Activated CD4-positive, alpha-beta memory T cell treated with anti-CD3 and anti-CD28 coated beads, Interleukin-2, amount 10 ng/mL, durations not matched to agents 7 days and 5 days (primary cell): Measurements from ENCODE around the gene GRIK2. TPM values are rescaled to one million over a fixed set of nuclear protein-coding genes. Genes with fewer than 3 reads are reported as not detected.

Source experiments
- CTCF ChIA-PET: fragments of 350-600 bp; sonication (Branson Sonifier 250); formaldehyde crosslinking; loops from one replicate; lab custom pipeline; 2021; ENCODE audit warnings: antibody characterized with exemption, inconsistent platforms; lab: Charles Lee
- POLR2A ChIA-PET: fragments of 350-600 bp; sonication (Branson Sonifier 250); formaldehyde crosslinking; loops from one replicate; lab custom pipeline; 2021; ENCODE audit warnings: antibody characterized with exemption; lab: Charles Lee
- DNase-seq: peaks from one replicate; pipeline ENCODE4 v3.0.0-alpha.2; 2020
- H3K27ac Mint-ChIP-seq: one replicate; pipeline ENCODE4 v1.8.0; 2021; ENCODE audit warnings: mild to moderate bottlenecking, mixed read lengths
- H3K27me3 Mint-ChIP-seq: one replicate; pipeline ENCODE4 v1.8.0; 2021; ENCODE audit warnings: mixed read lengths
- H3K36me3 Mint-ChIP-seq: one replicate; pipeline ENCODE4 v1.8.0; 2021; ENCODE audit warnings: low read depth, mixed read lengths
- H3K4me1 Mint-ChIP-seq: one replicate; pipeline ENCODE4 v1.8.0; 2021; ENCODE audit warnings: mixed read lengths
- H3K4me3 Mint-ChIP-seq: one replicate; pipeline ENCODE4 v1.8.0; 2021; ENCODE audit warnings: mild to moderate bottlenecking, mixed read lengths
- H3K9me3 Mint-ChIP-seq: one replicate; pipeline ENCODE4 v1.8.0; 2021; ENCODE audit warnings: mixed read lengths
- total RNA-seq, 2 experiments: library from RNA; stranded (reverse); gene quantifications; one replicate each; pipeline ENCODE4 v1.2.3, GENCODE V29; 2021

Gene GRIK2
- total RNA-seq, 2 experiments from 2014 or later = not detected

DNA sequence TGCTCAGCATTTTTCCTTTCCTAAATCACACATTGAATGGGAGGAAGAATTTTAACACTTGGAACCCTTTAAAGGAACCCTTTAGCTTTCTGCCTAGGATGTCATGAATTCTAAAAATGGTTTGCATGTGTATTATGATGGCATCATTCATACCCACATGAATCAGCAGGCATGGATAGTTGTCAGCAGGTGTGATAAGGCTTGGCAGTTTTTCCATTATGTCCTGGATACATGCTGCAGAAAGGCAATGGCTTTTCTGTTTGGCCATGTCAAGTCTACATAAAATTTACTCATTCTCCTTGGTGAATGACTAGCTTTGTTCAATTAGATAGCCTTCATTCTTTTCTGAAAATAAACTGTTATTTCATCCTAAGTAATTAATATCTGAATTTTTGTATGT lies 353.7 kb downstream of the GRIK2 start:
- Mint-ChIP-seq H3K36me3 (no peaks in the 10 kb centered on the region), H3K27me3 (no peaks in the 10 kb centered on the region), H3K4me3 (no peak overlapping the region), H3K9me3 (no peaks in the 10 kb centered on the region), H3K4me1 (no peaks in the 10 kb centered on the region), H3K27ac (no peak overlapping the region)
- POLR2A ChIA-PET = no interaction called here
- no peak for DNase-seq
- CTCF ChIA-PET = no interaction called here

DNA sequence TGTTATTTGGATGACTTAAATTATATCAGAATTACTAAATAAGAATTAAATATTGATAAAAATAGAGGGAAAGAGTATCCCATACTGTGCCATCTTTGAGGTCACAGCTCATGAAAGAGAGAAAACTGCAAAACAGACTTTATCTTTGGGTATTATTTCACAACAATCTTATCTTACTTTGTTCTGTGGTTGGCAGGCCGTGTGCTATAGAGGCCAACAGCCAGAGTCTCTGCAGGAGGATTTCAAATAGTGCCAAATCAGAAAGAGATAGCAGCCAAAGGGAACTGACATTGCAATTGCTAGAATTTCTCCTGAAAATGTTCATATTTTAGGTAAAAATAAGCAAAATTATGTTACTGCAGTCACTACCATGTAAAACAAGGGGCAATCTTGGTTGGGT lies 354.2 kb downstream of the GRIK2 start:
- ChIA-PET CTCF (no interaction called here), POLR2A (no interaction called here)

DNA sequence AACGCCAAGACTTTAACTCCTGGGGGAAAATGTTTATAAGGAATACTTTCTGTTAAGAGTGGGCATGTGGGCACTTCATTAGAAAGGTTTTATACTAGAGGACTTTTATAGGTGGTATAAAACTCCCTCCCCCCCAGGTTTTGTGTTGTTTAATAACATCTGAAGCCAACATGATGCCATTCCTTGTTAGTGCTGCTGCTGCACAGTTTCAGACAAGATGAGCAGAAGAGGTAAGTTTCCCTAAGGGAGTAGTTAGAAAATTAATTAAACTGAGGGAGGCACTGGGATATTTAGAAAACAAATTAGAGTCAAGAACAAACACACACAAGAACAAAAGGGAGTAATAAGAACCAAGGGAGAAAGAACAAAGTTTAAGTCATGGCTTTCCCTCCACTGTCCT lies 362.4 kb downstream of the GRIK2 start:
- no peak for DNase-seq
- H3K4me1 Mint-ChIP-seq = no peaks in the 10 kb centered on the region
- no peak overlapping the region for H3K4me3 Mint-ChIP-seq
- H3K9me3 Mint-ChIP-seq = peaks cover 2% of the 10 kb centered on the region
- CTCF ChIA-PET = no interaction called here
- no peaks in the 10 kb centered on the region for H3K36me3 Mint-ChIP-seq
- no peak overlapping the region for H3K27ac Mint-ChIP-seq
- H3K27me3 Mint-ChIP-seq = no peaks in the 10 kb centered on the region
- POLR2A ChIA-PET = no interaction called here

More for the DNA sequence above, 354.2 kb downstream of the GRIK2 start:
- Mint-ChIP-seq H3K9me3 (no peaks in the 10 kb centered on the region), H3K27me3 (no peaks in the 10 kb centered on the region), H3K4me1 (no peaks in the 10 kb centered on the region), H3K4me3 (no peak overlapping the region), H3K36me3 (no peaks in the 10 kb centered on the region), H3K27ac (no peak overlapping the region)
- no peak for DNase-seq

DNA sequence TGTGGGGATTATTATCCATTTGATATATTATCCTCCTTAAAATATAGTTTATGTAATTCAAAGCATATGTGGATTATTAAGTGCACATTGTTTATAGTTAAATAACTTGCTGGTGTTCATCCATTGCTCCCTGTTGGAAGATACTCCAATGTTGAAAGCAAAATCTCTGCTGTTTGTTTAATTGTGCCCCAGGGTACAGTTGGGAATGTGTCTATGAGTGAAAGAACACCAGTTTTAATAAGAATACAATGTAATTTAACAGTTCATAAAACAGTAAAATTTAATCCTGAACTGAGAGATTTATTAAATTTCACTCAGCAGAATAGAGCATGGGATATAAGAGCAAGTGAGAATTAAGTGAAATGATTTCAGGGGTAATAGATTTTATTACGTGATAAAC lies 364.9 kb downstream of the GRIK2 start:
- Mint-ChIP-seq H3K4me3 (no peak overlapping the region), H3K27me3 (no peaks in the 10 kb centered on the region), H3K36me3 (no peaks in the 10 kb centered on the region), H3K9me3 (peaks cover 2% of the 10 kb centered on the region), H3K27ac (no peak overlapping the region), H3K4me1 (no peaks in the 10 kb centered on the region)
- ChIA-PET POLR2A (no interaction called here), CTCF (no interaction called here)
- no peak for DNase-seq

DNA sequence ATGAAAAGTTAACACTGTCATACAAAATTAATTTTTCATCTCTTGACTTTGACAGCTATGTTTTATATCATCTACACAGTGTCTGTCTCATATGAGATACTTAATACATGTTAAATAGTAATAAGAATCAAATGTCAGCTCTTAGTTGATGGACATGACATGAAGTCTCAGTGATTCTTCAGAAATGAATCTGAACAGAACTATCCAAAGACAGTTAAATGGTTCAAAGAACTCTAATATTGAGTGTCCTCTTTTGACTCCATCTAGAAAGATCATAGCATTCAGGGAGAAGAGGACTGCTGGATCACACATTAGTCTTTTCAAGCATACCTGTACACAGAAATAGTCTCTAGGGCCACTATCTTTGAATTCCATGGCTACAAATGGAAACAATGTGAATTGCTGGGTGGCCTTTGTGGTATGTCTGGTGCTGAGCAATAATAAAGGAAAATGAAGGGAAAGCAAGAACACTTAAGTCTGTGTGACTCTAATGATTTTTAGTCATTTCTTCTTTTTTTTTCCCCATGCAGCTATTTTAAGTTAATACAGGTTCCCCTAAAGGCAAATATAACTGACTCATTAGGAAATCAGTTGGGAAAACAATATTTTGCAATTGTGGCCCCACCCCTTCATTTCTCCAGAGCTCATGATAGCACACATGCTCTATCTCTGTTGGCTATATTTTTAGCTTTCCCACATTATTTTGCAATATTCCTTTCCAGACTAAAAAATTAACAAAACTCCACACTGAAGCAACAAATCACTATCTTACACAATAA lies 367.5 kb downstream of the GRIK2 start:
- DNase-seq = no peak
- no peaks in the 10 kb centered on the region for H3K9me3 Mint-ChIP-seq
- no peak overlapping the region for H3K4me3 Mint-ChIP-seq
- H3K27ac Mint-ChIP-seq = no peak overlapping the region
- no peaks in the 10 kb centered on the region for H3K27me3 Mint-ChIP-seq
- no peaks in the 10 kb centered on the region for H3K4me1 Mint-ChIP-seq
- POLR2A ChIA-PET = no interaction called here
- H3K36me3 Mint-ChIP-seq = no peaks in the 10 kb centered on the region
- CTCF ChIA-PET = no interaction called here

DNA sequence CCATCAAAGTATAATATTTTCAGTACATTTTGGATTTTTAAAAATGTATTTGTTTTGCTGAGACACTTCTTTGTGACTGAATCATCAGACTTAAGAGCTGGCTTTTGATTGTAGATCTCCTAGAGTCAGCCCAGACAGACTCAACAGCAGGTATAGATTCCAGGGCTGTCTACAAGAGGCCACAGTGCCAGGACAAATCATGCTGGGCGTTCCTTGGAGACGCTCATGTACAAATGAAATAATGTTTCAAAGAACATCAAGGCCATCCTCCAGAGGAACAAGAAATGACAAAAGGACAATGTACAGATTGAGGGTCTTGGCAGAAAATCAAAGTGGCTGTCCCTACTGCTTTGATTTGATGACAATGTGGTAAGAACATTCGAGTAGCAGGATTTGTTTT lies 369.3 kb downstream of the GRIK2 start:
- POLR2A ChIA-PET = no interaction called here

DNA sequence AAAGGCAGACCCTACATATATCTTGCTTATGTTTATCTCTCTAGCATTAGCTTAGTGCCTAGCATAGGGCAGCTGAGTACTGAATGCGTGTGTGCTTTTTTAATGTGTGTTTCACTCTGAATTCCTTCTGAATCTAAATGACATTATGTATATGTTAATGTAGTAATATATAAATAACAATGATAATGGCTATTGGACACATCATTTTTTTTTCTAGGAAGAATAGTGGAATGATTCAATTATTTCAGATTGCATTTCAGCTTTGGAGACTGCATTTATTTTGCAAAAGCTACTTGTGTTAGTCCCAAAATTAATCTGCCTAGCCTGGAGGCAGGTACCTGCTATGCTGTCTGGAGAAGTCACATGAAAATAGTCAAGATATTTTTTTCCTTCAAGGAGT lies 371.8 kb downstream of the GRIK2 start:
- no peak overlapping the region for H3K4me3 Mint-ChIP-seq
- H3K27me3 Mint-ChIP-seq = no peaks in the 10 kb centered on the region
- no peaks in the 10 kb centered on the region for H3K36me3 Mint-ChIP-seq
- H3K9me3 Mint-ChIP-seq = no peaks in the 10 kb centered on the region
- H3K27ac Mint-ChIP-seq = no peak overlapping the region
- POLR2A ChIA-PET = no interaction called here
- CTCF ChIA-PET = no interaction called here
- no peak for DNase-seq
- H3K4me1 Mint-ChIP-seq = no peaks in the 10 kb centered on the region

More for the DNA sequence above, 369.3 kb downstream of the GRIK2 start:
- Mint-ChIP-seq H3K4me3 (no peak overlapping the region), H3K27me3 (no peaks in the 10 kb centered on the region), H3K27ac (no peak overlapping the region), H3K4me1 (no peaks in the 10 kb centered on the region), H3K36me3 (no peaks in the 10 kb centered on the region), H3K9me3 (no peaks in the 10 kb centered on the region)
- CTCF ChIA-PET = no interaction called here
- DNase-seq = no peak

DNA sequence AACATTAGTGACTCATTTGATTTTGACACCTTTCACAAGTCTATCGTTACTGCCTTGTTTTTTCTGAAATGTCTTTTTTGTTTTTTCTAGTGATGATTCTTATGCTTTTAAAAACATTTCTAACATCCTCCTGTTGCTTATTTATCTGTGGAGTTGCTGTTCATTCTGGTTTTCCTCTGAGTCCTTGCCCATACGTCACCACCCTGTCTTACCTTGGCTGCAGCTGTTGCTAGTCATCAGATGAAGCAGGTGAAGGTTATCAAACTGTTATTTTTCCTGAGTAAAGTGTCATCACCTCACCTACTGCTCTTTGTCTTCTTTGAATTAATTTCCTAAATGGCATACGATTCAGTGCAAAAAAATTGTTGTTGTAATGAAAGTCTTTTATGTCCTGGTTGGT lies 376.6 kb downstream of the GRIK2 start:
- Mint-ChIP-seq H3K27ac (no peak overlapping the region), H3K36me3 (no peaks in the 10 kb centered on the region), H3K9me3 (peaks cover 2% of the 10 kb centered on the region), H3K4me3 (no peak overlapping the region), H3K27me3 (no peaks in the 10 kb centered on the region), H3K4me1 (no peaks in the 10 kb centered on the region)
- no peak for DNase-seq
- ChIA-PET CTCF (no interaction called here), POLR2A (no interaction called here)

DNA sequence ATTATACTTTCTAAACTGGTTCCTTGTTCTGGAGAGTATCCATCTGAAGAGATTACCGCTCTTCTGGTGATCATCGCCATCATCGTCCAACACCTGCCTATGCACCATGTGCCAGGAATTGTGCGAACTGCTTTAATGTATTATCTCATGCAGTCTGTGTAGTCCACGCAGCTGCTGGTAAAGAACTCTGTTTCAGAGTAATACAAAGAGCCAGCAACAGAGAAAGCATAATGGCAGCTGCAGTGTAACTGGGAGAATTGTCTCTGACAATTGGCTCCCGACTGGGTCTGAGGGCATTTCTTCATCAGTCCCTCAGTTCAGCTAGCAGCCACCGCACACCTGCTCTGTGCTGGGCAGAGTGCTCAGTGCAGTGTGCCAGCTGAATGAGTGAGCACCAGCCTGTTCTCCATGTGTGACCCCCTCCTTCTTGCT lies 383.4 kb downstream of the GRIK2 start:
- DNase-seq = no peak
- ChIA-PET CTCF (no interaction called here), POLR2A (no interaction called here)
- no peaks in the 10 kb centered on the region for H3K36me3 Mint-ChIP-seq
- H3K4me1 Mint-ChIP-seq = no peaks in the 10 kb centered on the region
- no peaks in the 10 kb centered on the region for H3K27me3 Mint-ChIP-seq
- no peak overlapping the region for H3K27ac Mint-ChIP-seq
- H3K9me3 Mint-ChIP-seq = peaks cover 2% of the 10 kb centered on the region
- no peak overlapping the region for H3K4me3 Mint-ChIP-seq

DNA sequence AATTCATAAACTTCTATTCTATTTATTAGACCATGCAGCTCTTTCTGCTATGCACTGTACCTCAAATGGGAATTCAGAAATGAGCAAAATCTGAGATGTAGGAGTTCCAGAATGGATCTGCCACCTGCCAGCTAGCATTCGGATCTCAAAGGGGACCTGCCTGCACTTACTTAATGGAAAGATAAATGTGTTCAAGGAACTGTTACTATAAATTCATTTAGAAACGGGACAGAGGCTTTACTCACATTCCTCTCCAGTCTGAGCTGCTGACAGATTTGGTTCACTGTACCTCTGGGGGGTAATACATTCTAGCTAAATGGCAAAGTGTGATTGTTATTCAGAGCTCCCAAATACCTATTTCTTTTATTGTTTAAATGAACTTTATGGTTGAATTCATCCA lies 384.1 kb downstream of the GRIK2 start:
- CTCF ChIA-PET = no interaction called here
- Mint-ChIP-seq H3K4me1 (no peaks in the 10 kb centered on the region), H3K36me3 (no peaks in the 10 kb centered on the region), H3K9me3 (peaks cover 4% of the 10 kb centered on the region), H3K4me3 (no peak overlapping the region), H3K27me3 (no peaks in the 10 kb centered on the region), H3K27ac (no peak overlapping the region)
- no peak for DNase-seq
- POLR2A ChIA-PET = no interaction called here

DNA sequence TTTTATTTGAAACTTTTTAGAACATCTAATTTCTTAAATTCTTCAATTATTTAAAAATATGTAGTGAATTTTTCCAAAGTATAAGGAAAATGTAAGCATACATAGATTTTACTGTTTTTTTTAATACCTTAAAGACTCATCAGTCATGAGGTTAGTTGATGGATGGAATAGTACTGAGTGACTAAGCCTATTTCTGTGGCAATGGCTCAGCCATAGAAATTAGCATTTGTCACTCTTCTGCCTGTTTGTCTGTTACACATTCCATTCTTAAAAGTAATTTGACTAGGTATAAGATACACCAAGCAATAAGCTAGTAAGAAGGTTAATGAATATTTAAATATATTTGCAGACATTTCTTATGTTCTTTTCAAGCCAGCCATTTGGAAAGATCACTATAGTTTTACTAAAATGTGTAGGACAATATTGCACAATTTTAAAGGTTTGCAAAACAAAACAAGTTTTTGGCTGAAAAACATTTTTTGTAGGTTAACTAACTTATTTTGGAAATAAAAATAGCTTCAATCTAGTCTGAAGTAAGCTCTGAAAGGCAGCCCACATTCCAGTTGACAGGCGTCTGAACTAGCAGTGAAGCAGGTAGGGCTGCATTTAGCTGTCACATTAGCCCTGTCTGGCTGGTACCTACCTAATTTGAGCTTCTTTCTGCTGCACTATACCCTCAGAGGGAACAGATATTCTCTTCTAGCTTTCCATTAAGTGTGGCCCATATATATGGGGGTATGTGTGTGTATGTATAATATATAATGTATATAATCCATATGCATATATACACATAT lies 385.7 kb downstream of the GRIK2 start:
- Mint-ChIP-seq H3K9me3 (peaks cover 10% of the 10 kb centered on the region), H3K4me3 (no peak overlapping the region), H3K4me1 (no peaks in the 10 kb centered on the region), H3K27me3 (no peaks in the 10 kb centered on the region), H3K36me3 (no peaks in the 10 kb centered on the region), H3K27ac (no peak overlapping the region)
- no peak for DNase-seq
- ChIA-PET POLR2A (no interaction called here), CTCF (no interaction called here)

DNA sequence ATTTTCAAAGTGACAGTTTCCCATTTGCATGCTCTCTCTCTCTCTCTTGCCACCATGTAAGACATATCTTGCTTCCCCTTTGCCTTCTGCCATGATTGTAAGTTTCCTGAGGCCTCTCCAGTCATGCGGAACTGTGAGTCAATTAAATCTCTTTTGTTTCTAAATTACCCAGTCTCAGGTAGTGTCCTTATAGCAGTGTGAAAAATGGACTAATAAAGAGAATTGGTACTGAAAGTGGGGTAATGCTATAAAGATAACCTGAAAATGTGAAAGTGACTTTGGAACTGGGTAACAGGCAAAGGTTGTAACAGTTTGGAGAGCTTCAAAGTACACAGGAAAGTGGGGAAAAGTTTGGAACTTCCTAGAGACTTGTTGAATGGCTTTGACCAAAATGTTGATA lies 389.8 kb downstream of the GRIK2 start:
- Mint-ChIP-seq H3K27ac (no peak overlapping the region), H3K4me1 (no peaks in the 10 kb centered on the region), H3K27me3 (no peaks in the 10 kb centered on the region), H3K36me3 (no peaks in the 10 kb centered on the region), H3K4me3 (no peak overlapping the region), H3K9me3 (peaks cover 16% of the 10 kb centered on the region)
- ChIA-PET CTCF (no interaction called here), POLR2A (no interaction called here)
- DNase-seq = no peak

DNA sequence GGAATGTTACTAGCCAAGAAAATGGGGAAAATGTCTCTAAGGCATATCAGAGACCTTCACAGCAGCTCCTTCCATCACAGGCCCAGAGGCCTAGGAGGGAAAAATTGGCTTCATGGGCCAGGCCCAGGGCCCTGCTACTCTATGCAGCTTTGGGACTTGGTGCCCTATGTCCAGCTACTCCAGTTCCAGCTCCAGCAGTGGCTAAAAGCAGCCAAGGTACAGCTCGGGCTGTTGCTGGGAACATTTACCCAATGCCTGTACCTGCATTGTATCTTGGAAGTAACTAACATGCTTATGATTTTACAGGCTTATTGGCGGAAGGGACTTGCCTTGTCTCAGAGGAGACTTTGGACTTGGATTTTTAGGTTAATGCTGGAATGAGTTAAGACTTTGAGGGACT lies 390.6 kb downstream of the GRIK2 start:
- H3K27me3 Mint-ChIP-seq = no peaks in the 10 kb centered on the region
- POLR2A ChIA-PET = no interaction called here
- no peak for DNase-seq
- no peaks in the 10 kb centered on the region for H3K4me1 Mint-ChIP-seq
- CTCF ChIA-PET = no interaction called here
- no peak overlapping the region for H3K27ac Mint-ChIP-seq
- no peak overlapping the region for H3K4me3 Mint-ChIP-seq
- H3K9me3 Mint-ChIP-seq = peaks cover 16% of the 10 kb centered on the region
- no peaks in the 10 kb centered on the region for H3K36me3 Mint-ChIP-seq

DNA sequence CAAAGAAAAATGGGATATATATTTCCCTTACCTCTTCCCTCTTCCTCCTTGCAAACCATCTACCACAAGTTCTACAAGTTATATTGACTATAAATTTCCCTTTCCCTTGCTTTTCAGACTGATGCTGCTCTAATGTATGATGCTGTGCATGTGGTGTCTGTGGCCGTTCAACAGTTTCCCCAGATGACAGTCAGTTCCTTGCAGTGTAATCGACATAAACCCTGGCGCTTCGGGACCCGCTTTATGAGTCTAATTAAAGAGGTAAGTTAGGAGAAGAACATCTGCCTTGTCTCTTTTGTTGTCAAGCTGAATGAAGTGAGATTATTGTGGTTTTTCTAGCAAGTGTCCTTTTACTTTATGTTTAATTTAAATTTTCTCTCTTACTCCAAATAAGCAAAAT lies 406.0 kb downstream of the GRIK2 start:
- CTCF ChIA-PET = no interaction called here
- Mint-ChIP-seq H3K27ac (no peak overlapping the region), H3K4me3 (no peak overlapping the region)

More for the DNA sequence above, 406.0 kb downstream of the GRIK2 start:
- H3K27me3 Mint-ChIP-seq = no peaks in the 10 kb centered on the region
- POLR2A ChIA-PET = no interaction called here
- DNase-seq = no peak
- H3K9me3 Mint-ChIP-seq = peaks cover 5% of the 10 kb centered on the region
- no peaks in the 10 kb centered on the region for H3K36me3 Mint-ChIP-seq
- no peaks in the 10 kb centered on the region for H3K4me1 Mint-ChIP-seq
